ENCODE results near the gene MXRA7.
"Not testable (repeated sequence)": the region's sequence is repeated elsewhere in the genome, so short reads cannot be mapped to it uniquely, and the experiment has no call there.

The MXRA7 gene

DNA sequence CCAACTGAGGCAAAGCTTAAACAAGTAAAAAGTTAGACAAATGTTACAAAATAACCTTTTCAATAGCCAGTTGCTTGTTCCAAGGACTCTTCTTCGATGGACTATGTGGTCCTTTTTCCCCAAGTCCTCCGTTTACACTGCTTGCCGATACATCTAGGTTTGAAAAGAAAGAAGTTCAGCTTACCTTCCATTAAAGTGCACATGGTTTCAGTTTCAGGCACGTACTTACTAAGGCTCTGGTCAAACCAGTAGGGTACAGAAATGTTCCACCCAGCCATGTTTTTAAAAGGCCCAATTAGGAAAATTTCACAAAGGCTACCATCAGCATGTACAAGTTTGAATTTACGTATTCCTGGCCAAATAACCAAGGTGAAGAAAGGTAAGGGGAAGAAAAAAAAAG is 24.2 kb upstream of the MXRA7 start:
- no peak for DNase-seq

DNA sequence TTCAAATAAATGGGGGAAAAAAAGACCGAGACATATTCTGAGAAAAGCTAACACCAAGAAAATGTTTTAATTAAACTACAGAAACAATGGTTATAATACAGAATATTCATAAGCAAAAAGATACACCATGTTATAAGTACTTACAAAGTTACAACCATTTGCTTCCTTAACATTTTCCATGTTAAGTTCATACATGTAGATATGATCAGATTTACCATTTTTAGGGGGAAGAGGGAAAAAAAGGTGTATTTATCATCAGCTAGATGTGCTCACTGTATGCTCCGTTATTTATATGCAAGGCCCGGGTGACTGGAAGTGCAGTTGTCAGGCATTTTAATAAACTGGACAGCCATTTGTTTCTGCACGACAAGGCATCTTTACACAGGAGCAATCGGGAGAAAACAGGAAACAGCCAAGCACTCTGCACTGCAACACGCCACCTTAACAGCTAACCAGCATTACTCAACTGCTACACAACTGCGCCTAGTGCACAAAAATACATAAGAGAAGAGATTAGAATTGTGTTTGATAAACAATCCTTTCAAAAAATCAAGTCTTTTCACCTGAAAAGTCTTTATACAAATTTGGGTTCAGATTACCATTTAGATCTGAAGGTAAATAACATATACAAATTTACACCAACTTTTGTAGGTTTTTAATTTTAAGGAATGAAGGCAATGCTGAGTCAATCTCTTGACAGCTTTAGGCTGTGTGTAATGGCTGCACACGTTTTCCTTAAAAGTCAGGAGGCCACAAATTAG is 23.5 kb upstream of the MXRA7 start:
- no peak for DNase-seq

DNA sequence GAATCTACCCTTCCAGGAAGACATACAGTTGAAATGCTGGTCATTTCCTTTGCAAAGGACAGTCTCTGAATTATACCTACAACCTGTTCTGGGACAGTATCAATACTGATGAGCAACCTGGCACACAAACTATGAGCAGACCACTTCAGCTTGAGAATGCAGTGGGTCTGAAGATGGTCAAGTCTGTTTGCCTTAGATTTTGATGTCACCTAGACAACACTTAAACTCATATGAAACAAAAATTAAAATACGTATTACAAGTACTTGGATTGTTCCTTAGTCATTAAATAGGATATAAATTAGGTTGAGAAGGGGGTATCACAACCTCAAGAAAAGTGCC is 22.8 kb upstream of the MXRA7 start:
- DNase-seq: no peak

DNA sequence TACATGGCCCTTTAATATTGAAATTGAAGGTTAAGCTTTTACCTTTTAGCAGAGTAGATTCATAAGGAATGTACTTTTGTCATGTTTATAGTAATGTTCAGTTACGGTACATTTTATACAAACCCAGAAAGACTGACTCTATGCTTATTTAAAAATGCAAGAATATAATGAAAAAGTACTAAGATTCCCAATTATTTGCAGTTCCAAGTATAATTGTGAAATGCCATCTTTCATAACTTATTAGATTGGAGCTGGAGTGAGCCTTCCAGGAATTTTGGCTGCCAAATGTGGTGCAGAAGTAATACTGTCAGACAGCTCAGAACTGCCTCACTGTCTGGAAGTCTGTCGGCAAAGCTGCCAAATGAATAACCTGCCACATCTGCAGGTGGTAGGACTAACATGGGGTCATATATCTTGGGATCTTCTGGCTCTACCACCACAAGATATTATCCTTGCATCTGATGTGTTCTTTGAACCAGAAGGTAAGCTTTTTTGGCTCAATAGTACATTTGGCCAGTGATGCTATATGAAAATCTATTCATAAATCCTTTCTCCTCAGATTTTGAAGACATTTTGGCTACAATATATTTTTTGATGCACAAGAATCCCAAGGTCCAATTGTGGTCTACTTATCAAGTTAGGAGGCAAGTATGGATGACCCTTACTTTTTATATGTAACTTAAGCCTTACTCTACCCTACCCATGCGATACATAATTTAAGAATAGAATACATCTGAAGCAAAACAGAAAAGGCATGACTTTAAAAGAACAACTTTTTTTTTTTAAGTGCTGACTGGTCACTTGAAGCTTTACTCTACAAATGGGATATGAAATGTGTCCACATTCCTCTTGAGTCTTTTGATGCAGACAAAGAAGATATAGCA is 22.2 kb upstream of the MXRA7 start:
- DNase-seq: no peak

DNA sequence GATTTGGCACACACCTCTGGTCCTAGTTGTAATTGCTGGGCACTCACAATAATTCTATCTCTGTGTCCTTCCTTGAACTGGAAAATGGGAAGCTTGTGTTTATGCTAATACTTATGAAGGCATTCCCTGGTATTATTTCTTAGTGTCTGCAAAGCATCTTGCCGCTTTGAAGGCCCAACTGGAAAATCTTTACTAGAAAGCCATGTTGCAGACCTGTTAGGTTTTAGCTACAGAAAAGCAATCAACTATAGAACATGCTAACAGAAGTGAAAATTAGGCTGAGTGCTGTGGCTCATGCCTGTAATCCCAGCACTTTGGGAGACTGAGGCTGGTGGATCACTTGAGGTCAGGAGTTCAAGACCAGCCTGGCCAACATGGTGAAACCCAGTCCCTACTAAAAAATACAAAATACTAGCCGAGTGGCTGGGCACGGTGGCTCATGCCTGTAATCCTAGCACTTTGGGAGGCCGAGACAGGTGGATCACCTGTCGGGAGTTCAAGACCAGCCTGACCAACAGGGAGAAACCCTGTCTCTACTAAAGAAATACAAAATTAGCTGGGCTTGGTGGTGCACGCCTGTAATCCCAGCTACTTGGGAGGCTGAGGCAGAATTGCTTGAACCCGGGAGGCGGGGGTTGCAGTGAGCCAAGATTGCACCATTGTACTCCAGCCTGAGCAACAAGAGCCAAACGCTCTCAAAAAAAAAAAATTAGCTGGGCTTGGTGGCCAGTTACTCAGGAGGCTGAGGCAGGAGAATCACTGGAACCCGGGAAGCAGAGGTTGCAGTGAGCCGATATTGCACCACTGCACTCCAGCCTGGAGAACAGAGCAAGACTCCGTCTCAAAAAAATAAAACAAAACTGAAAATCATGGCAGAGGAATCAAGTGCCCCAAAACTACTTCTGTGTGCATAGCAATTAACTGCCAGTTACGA is 21.3 kb upstream of the MXRA7 start:
- not testable (repeated sequence) for DNase-seq

DNA sequence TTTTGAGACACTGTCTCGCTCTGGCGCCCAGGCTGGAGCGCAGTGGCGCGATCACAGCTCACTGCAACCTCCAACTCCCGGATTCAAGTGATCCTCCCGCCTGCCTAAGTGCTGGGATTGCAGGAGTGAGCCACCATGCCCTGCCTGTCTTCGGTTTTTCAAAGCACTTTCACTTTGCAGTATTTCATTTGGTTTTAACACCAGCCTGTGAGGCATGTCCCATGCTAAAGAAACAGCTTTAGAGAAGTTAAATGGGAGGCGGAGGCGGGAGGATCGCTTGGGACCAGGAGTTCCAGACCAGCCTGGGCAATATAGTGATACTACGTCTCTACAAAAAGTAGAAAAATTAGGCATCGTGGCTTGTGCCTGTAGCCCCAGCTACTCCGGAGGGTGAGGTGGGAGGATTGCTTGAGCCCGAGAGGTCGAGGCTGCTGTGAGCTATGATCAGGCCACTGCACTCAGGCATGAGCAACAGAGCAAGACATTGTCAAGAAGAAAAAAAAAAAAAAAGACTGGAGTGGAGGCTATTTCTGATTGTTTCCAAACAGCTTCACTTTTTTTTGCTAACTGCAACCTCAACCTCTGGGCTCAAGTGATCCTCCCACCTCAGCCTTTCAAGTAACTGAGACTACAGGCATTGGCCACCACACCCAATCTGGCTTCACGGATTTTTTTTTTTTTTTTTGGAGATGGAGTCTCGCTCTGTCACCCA is 17.1 kb upstream of the MXRA7 start:
- no peak for DNase-seq

DNA sequence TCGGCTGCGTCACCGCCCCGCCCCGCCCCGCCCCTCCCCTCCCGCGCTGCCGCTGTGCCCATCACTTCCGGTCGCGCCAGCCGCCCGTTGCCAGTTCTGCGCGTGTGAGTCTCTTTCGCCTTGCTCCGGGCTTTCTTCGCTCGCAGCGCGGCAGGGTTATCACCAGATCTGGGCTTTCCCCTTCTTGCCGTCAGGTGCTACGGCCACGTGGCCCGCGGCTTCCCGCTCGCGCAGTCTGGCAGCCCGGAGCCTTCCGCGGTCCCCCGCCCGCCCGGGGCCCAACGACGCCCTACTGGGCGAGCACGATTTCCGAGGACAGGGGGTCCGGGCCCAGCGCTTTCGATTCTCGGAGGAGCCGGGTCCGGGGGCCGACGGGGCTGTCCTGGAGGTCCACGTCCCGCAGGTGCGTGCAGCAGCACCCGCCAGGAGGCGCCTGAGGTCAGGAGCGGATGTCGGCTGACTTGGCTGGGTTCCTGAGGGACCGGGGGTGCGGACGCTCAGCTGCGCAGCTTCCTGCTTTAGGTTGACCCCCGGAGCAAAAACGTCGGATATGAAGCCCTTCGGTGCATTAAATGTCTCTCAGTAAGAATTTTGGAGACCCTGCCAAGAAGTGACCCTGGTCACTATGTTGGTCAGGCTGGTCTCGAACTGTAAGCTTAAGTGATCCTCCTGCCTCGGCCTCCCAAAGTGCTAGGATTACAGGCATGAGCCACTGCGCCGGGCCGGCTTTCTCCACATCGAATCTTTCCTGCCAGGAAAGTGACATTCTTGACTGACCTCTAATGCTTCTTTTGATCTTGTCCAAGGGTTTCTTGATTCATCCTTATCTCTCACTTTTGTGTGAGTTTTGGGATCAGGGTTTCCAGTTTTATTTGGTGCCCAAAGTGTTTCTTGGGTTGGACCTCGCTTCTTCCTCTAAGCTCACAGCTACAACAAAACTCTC is 16.3 kb upstream of the MXRA7 start, which contains the start of gene METTL23:
Gene METTL23 (plus strand): TSS at position 64 of the 943 bp plus-strand sequence. CDS start 2,872 bp downstream, outside the sequence.
- DNase-seq: peak; percentile 88

DNA sequence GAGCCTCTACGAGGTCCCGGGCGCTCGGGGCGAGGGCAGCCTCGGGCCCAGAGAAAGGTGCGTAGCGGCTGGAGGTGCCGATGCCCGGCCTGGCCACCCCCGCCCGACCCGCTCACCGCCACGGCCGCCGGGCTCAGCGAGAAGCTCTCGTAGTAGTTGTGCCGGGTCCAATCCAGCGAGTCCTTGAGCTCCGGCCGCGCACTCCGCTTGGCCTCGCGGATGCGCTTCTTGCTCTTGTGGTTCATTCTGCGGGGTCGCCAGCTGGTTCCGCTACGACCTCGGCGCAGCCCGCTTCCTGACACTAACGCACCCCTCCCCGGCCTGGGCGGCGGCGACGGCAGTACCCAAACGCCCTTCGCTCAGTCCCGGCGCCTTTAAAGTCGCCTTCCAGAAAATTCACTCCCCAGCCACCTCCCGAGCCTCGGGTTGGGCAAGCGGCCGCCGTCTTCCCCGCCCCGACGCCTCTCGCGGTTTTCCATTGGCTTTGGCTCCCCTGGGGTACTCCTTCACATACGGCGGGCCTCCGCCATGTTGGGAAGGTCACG is 15.5 kb upstream of the MXRA7 start, which contains the start of gene JMJD6:
Gene JMJD6 (minus strand): TSS at position 376 of the 545 bp plus-strand sequence. CDS start 131 bp downstream, at position 245.
- DNase-seq: peak; percentile 97

DNA sequence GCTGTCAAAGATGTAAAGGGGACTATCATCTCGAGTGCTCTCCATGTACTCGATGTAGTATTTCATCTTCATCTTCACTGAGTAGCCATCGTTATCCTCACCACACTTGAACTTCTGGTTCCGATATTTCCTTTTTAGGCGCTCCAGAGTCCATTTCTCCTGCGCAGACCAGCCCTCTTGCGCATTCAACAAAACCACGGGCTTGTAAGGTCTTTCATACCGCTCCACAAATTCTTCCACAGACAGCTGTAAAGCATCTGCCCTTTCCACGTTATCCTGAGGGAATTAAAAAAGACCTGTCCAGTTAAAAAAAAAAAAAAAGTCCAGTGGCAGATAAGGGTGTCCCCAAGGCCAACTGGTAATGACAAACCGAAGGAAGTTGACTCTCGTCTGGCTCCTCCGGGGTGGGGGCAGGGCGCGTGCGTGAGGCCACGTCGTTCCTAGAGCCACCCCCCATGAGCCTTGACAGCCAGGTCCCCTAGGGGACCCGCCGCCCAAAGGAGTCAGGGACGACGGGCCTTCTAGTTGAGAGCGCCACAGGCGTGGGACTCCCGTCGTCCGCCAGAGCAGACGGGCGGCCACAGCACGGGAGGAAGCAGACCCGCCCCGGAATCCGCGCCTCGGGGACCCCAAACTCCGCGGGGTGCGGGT is 14.9 kb upstream of the MXRA7 start:
- DNase-seq: no peak

DNA sequence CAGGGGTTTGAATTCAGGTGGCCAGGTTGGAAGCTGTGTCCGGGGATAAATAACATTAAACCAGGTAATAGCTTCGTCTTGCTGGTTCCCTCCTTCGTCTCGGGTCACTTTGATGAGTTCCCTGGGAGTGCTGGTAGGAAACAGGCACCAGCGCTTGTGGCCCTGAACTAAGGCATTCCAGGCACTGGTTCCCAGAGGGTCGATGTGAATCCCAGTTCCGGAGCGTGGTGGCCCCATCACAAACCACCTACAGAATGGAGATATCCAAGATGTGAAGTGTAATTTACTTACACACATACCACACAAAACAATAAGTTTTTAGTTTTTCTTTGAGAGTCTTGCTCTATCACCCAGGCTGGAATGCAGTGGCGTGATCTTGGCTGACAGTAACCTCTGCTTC is 13.0 kb upstream of the MXRA7 start:
- DNase-seq: no peak

DNA sequence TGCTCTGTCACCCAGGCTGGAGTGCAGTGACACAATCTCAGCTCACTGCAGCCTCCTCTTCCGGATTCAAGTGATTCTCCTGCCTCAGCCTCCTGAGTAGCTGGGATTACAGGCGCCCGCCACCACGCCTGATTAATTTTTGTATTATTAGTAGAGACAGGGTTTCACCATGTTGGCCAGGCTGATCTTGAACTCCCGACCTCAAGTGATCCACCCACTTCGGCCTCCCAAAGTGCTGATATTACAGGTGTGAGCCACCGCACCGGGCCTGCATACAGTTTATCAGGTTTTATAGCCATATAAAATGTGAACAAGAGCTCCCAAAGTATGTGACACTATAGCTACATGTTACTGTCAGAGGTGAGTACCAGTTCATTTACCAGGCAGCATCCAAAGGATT is 12.2 kb upstream of the MXRA7 start:
- DNase-seq: not testable (repeated sequence)

DNA sequence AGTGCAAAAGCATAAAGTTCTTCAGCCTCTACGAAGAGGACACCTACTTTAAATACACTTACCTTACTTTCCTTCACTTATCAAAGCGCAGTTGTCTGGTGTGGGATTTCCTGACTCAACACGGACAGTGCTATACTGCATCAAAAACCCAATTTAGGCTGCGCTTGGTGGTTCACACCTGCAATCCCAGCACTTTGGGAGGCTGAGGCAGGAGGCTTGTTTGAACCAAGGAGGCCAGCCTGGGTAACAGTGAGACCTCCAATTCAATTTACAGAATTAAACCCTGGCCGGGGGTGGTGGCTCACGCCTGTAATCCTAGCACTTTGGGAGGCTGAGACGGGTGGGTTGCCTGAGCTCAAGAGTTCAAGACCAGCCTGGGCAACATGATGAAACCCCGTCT is 11.5 kb upstream of the MXRA7 start:
- no peak for DNase-seq

DNA sequence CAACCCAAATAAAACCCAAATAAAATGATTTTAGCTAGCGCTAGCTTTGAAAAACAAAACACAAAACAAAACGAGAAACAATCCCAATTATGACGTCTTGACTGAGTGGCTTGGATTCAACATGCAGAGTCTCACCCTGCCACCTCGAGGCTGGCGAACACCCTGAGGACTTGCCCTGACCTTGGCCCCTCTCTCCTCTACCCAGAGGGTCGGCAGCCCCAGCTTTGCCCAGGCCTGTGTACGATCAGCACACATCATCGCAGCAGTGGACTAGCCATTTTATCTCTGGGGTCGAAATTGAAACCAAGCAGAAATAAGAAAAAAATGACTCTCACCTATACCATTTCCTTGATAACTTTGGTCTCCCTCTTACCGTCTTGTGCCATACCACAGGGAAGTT is 10.7 kb upstream of the MXRA7 start:
- DNase-seq: no peak

DNA sequence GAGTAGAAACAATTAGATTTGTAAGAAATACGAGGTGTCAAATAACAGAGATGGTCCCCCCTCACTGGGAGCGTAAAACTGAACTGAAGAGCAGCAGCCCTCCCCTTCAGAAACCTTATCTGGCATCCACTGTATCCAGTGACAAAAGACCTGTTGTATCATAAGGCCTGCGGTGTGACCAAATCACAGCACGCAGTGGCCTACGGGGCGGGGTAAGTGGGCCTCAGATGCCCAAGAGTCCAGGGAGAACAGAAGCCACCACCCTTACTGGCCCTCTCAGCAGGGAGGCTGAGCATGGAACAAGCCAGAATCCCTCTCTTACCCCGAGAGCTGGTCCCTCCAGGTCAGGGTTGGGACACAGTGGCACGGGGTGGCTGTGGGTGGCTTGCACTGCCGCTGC is 10.2 kb upstream of the MXRA7 start:
- no peak for DNase-seq

DNA sequence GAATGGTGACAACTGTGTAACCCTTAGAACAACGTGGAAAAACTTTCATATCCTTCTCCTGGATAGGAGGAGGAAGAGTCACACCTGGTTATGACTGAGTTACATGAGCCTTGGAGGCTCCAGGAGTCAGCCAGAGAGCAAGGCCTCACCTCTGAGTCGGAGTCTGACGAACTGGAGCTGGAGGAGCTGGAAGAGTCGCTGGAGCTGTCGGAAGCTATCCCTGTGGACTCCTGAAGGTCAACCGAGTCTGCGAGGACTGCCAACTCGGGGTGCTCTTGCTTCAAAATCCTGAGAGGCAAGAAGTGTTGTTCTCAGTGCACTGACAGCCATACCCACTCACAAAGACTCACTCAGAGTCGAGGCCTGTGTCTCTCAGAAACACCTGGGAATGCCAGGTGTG is 9.4 kb upstream of the MXRA7 start:
- no peak for DNase-seq

DNA sequence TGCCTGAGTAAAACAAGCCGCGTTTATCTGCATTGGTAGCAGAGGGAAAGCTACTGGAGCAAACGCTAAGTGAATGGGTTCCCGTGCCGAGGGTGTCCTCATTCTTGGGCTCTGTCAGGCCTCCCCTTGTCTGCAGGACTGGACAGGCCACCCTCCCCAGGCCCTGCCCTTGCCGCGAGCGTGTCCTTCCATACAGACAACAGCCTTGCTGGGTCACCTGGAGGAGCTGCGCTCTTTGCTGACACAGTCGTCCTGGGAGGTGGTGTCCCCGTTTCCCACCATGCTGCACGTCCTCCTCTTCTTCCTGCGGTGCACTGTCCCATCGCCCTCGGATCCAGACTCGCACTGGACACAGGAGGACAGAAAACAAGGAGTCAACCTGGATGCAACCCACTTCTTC is 7.8 kb upstream of the MXRA7 start:
- DNase-seq: no peak

DNA sequence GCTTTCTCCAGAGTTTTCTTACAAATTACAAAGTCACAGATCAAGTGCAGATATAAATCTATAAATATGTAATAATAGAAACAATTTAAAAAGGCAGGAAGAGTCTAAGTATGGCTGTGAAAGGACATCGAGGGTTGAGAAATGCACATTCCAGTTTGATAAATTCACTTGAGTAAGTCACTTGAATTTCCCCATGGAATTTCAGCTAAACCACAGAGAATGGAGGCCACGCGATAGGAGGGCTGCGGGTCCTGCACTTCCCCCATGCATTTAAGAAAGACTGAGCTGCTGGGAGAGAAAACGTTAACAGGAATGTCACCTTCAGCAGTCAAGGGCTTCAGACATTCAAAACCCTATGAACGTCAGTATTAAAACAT is 6.1 kb upstream of the MXRA7 start:
- no peak for DNase-seq

DNA sequence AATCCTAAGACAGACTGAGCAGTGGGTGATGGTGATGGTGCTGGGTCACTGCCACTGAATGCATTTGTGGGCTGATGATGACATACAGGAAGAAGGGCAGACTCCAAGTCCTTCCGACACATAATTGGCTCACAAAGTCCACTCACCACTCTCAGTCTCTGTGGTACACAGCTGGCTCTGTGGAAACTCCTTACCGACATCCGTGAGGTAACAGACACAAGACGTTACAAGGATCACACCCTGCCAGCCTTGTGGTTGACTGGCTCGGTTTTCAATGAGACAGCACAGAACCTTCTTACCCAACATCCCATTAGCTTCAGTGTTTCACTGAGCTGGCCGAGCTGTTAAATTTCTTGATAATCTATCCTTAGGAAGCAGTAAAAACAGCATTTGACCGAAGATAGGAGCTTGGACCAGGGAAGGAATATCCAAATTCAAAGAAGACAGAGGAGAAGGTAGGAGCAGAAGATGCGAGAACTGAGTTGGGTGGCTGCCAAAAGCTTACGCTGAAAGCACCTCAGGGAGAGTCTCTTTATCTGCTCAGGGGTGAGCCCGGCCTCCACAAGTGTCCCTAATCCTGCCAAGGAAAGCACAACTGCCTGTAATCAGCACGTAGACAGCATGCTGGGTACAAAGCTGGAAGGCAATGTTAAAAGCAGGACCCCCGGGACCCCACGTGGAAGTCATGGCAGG is 5.5 kb upstream of the MXRA7 start:
- DNase-seq: no peak

DNA sequence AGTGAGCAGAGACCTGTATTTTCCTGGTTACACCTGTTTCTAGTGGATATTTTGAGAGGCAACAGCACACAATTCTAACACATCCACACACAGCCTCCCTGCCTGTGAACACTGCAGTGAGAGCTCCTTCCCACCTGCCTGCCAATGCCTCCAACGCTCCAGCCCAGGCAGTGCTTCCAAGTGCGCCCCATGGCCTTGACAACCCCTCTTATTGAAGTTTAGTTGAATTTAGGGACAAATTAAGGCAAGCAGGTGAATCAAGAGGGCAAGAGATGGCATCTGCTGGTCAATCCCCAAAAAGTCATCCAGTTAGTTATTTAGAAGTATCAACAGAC is 4.7 kb upstream of the MXRA7 start:
- DNase-seq: no peak

Data from retina (tissue), 1 donor.